Measurements from ENCODE around the gene OR6N2.

Gene OR6N2

DNA sequence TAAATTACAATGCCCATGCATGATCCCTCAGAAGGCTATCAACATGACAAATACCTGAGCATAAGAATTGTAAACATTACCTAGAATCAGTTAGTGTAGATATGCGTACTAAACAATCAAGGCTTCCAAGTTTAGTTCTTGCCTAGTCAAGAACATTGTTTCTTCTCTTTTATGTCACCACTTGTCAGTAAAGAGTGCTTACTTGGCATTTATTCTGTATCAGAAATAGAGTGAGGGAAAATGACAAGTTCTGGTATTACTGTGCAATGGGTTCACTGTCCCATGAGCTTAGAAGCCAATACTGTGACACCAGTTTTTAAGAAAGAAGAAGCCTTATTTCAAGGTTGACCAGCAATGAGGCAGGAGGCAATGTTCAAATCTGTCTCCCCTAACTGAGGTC, 22.7 kb upstream of the OR6N2 start:
- no peak for ATAC-seq (replicated peaks)
- Mint-ChIP-seq H3K36me3 (ENCODE audit: insufficient read depth) (peaks cover under 1% of the 10 kb centered on the region), H3K9me3 (no peaks in the 10 kb centered on the region), H3K27me3 (peaks cover 0 to 10% of the 10 kb centered on the region in 2 donors), H3K4me3 (no peak overlapping the region), H3K4me1 (ENCODE audit: low read depth in 2 of 2) (peaks cover 0 to 4% of the 10 kb centered on the region in 2 donors), H3K27ac (no peak overlapping the region)
- DNase-seq, result no peak

- no peak for DNase-seq
- no peak for ATAC-seq (replicated peaks)
- Mint-ChIP-seq H3K9me3 (no peaks in the 10 kb centered on the region), H3K27ac (no peak overlapping the region), H3K27me3 (peaks cover 0 to 9% of the 10 kb centered on the region in 2 donors), H3K36me3 (ENCODE audit: insufficient read depth) (no peaks in the 10 kb centered on the region), H3K4me3 (no peak overlapping the region), H3K4me1 (ENCODE audit: low read depth in 2 of 2) (peaks cover 0 to 4% of the 10 kb centered on the region in 2 donors)
Observed at GRCh38 chr1:158801396-158801795, 20.4 kb upstream of the OR6N2 start.

GRCh38 chr1:158800526-158800925, 19.5 kb upstream of the OR6N2 start:
- no peak for DNase-seq
- Mint-ChIP-seq H3K27ac (no peak overlapping the region), H3K9me3 (no peaks in the 10 kb centered on the region), H3K4me3 (no peak overlapping the region), H3K27me3 (peaks cover 0 to 9% of the 10 kb centered on the region in 2 donors), H3K4me1 (ENCODE audit: low read depth in 2 of 2) (peaks cover 0 to 6% of the 10 kb centered on the region in 2 donors), H3K36me3 (ENCODE audit: insufficient read depth) (no peaks in the 10 kb centered on the region)
- ATAC-seq (replicated peaks), result no peak

GRCh38 chr1:158799689-158800088, 18.7 kb upstream of the OR6N2 start:
- Mint-ChIP-seq H3K27me3 (peaks cover 0 to 9% of the 10 kb centered on the region in 2 donors), H3K9me3 (no peaks in the 10 kb centered on the region), H3K4me3 (no peak overlapping the region), H3K4me1 (ENCODE audit: low read depth in 2 of 2) (peaks cover 0 to 7% of the 10 kb centered on the region in 2 donors), H3K36me3 (ENCODE audit: insufficient read depth) (no peaks in the 10 kb centered on the region), H3K27ac (no peak overlapping the region)
- no peak for DNase-seq
- ATAC-seq (replicated peaks), result no peak

DNA sequence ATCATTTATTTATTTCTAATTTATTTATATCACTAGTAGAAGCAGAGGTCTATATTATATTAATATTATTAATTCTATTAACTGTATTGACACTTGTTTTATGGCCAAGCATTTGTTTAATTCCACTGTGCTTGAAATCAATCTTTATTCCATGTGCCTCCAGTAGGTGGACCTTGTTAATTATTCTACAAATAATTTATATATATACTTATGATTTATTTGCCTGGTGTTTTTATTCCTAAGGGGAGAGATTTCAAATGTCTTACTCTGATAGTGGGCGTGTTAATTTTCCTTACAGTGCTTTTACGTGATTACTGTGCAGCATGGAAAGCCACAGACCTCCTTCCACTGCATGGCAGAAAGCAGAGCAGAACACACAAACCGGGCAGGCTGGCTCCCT, 17.5 kb upstream of the OR6N2 start:
- peaks cover 0 to 9% of the 10 kb centered on the region in 2 donors for H3K27me3 Mint-ChIP-seq
- no peak for ATAC-seq (replicated peaks)
- DNase-seq, result no peak
- H3K36me3 Mint-ChIP-seq (ENCODE audit: insufficient read depth), result no peaks in the 10 kb centered on the region
- no peak overlapping the region for H3K4me3 Mint-ChIP-seq
- H3K4me1 Mint-ChIP-seq (ENCODE audit: low read depth in 2 of 2), result peaks cover 0 to 7% of the 10 kb centered on the region in 2 donors
- H3K27ac Mint-ChIP-seq, result no peak overlapping the region
- no peaks in the 10 kb centered on the region for H3K9me3 Mint-ChIP-seq

DNA sequence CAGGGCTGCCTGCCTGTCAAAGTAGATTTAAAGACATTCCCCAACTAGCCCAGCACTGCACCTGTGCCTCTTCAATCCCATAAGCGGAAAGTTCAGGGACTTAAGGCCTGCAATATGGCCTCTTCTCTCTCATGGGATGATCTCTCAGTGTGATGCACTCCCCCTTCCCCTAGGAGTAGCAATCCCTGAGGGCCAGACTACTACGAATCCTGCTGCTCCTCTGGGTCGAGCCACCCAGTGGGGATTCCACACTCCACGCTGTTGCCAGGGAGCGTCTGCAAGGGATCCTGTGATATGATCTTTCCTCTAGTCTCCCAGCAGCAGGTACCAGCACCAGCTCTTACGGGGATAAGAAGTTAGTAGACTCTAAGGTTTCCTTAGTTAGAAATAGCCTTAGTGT, 13.2 kb upstream of the OR6N2 start:
- Mint-ChIP-seq H3K36me3 (ENCODE audit: insufficient read depth) (no peaks in the 10 kb centered on the region), H3K27ac (no peak overlapping the region), H3K27me3 (no peaks in the 10 kb centered on the region), H3K4me1 (ENCODE audit: low read depth in 2 of 2) (peaks cover 0 to 5% of the 10 kb centered on the region in 2 donors), H3K4me3 (no peak overlapping the region), H3K9me3 (no peaks in the 10 kb centered on the region)
- ATAC-seq (replicated peaks) (no peak), DNase-seq (no peak)

GRCh38 chr1:158793604-158794003, 12.6 kb upstream of the OR6N2 start:
- Mint-ChIP-seq H3K27me3 (no peaks in the 10 kb centered on the region), H3K9me3 (no peaks in the 10 kb centered on the region), H3K4me3 (no peak overlapping the region), H3K4me1 (ENCODE audit: low read depth in 2 of 2) (peaks cover 0 to 2% of the 10 kb centered on the region in 2 donors), H3K27ac (no peak overlapping the region), H3K36me3 (ENCODE audit: insufficient read depth) (no peaks in the 10 kb centered on the region)
- peak; percentile 78 for ATAC-seq (replicated peaks)
- DNase-seq, result peak; percentile 37 to 53 (median 37)

- no peak for ATAC-seq (replicated peaks)
- no peaks in the 10 kb centered on the region for H3K4me1 Mint-ChIP-seq (ENCODE audit: low read depth in 2 of 2)
- H3K36me3 Mint-ChIP-seq (ENCODE audit: insufficient read depth), result no peaks in the 10 kb centered on the region
Observed at GRCh38 chr1:158771950-158772866, 8.8 kb downstream of the OR6N2 start, which contains the start of gene OR6N1. TSS of gene OR6N1 (minus strand) at chr1:158772195. CDS start at chr1:158766682, 5,513 bp downstream.

GRCh38 chr1:158754420-158754819, 26.6 kb downstream of the OR6N2 start, which contains the start of gene OR6K6:
TSS of gene OR6K6 (plus strand) at chr1:158754720. CDS start at chr1:158754888, 168 bp downstream.
- H3K36me3 Mint-ChIP-seq (ENCODE audit: insufficient read depth), result no peaks in the 10 kb centered on the region

More at GRCh38 chr1:158771950-158772866, 8.8 kb downstream of the OR6N2 start, which contains the start of gene OR6N1:
- DNase-seq, result no peak
- H3K4me3 Mint-ChIP-seq, result no peak within 1 kb of the TSS
- H3K27me3 Mint-ChIP-seq, result peaks cover 6 to 11% of the 10 kb centered on the region in 2 donors
- H3K9me3 Mint-ChIP-seq, result no peaks in the 10 kb centered on the region
- H3K27ac Mint-ChIP-seq, result no peak within 1 kb of the TSS

DNA sequence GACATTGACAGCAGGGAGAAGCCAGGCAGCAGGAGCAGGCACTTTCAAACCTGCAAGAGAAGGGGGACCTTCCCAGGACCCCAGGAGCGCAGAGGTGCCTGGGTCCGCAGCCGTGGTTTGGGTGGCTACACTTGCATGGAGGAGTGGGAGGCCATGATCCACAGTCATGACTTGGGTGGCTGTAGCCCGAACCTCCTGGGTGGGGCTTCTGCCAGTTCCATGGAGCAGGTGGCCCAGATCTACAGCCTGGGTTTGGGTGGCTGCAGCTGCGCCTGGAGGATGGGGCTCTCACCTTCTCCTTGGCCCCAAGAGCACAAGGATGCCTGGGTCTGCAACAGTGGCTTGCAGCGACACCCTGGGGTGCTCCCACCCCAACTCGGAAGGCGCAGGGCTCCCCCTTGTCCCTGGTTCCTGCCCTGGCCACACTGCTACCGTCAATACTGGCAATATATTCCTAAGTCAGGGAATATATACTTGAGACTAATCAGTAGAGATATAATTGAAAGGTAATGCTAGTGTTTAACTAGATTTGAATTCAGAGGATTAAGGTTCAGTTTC, 28.8 kb downstream of the OR6N2 start:
- no peaks in the 10 kb centered on the region for H3K4me1 Mint-ChIP-seq (ENCODE audit: low read depth in 2 of 2)
- no peak overlapping the region for H3K4me3 Mint-ChIP-seq
- no peak for ATAC-seq (replicated peaks)
- no peak for DNase-seq
- H3K27ac Mint-ChIP-seq, result no peak overlapping the region
- peaks cover 0 to 2% of the 10 kb centered on the region in 2 donors for H3K9me3 Mint-ChIP-seq
- peaks cover 29 to 38% of the 10 kb centered on the region in 2 donors for H3K27me3 Mint-ChIP-seq
- no peaks in the 10 kb centered on the region for H3K36me3 Mint-ChIP-seq (ENCODE audit: insufficient read depth)

More at GRCh38 chr1:158754420-158754819, 26.6 kb downstream of the OR6N2 start, which contains the start of gene OR6K6:
- no peaks in the 10 kb centered on the region for H3K4me1 Mint-ChIP-seq (ENCODE audit: low read depth in 2 of 2)
- no peak within 1 kb of the TSS for H3K4me3 Mint-ChIP-seq
- peaks cover 0 to 2% of the 10 kb centered on the region in 2 donors for H3K9me3 Mint-ChIP-seq
- DNase-seq (no peak), ATAC-seq (replicated peaks) (no peak)
- no peak within 1 kb of the TSS for H3K27ac Mint-ChIP-seq
- peaks cover 38 to 43% of the 10 kb centered on the region in 2 donors for H3K27me3 Mint-ChIP-seq

- Mint-ChIP-seq H3K4me1 (ENCODE audit: low read depth in 2 of 2) (no peaks in the 10 kb centered on the region), H3K27ac (no peak overlapping the region), H3K4me3 (no peak overlapping the region), H3K36me3 (ENCODE audit: insufficient read depth) (no peaks in the 10 kb centered on the region), H3K9me3 (no peaks in the 10 kb centered on the region), H3K27me3 (peaks cover 14 to 22% of the 10 kb centered on the region in 2 donors)
- no peak for ATAC-seq (replicated peaks)
- DNase-seq, result no peak
Observed at GRCh38 chr1:158735848-158736247, 45.2 kb downstream of the OR6N2 start.

- no peak for DNase-seq
- H3K36me3 Mint-ChIP-seq (ENCODE audit: insufficient read depth), result no peaks in the 10 kb centered on the region
- no peaks in the 10 kb centered on the region for H3K9me3 Mint-ChIP-seq
- no peak overlapping the region for H3K4me3 Mint-ChIP-seq
- ATAC-seq (replicated peaks), result no peak
- no peaks in the 10 kb centered on the region for H3K27me3 Mint-ChIP-seq
- no peak overlapping the region for H3K27ac Mint-ChIP-seq
- peaks cover 0 to 3% of the 10 kb centered on the region in 2 donors for H3K4me1 Mint-ChIP-seq (ENCODE audit: low read depth in 2 of 2)
Observed at GRCh38 chr1:158732524-158732923, 48.5 kb downstream of the OR6N2 start.

DNA sequence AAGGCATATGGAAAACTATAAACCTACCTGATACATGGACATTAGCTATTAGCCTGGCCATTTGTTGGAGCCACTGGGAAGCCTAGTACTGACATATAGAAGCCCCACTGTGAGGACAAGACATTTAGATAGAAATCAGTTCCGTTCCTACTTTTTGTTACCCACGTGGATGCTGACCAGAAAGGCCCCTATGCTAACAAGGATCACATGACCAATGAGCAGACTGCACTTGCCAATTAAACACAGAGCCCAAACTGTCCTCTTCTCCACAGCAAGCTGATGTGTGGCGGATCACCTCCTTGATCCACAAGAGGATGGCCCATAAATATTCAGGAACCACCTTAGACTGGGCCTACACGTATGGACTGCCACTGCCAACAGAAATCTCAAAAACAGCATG, 49.3 kb downstream of the OR6N2 start:
- Mint-ChIP-seq H3K4me1 (ENCODE audit: low read depth in 2 of 2) (peaks cover 0 to 3% of the 10 kb centered on the region in 2 donors), H3K27me3 (peaks cover 0 to 5% of the 10 kb centered on the region in 2 donors), H3K9me3 (no peaks in the 10 kb centered on the region), H3K36me3 (ENCODE audit: insufficient read depth) (no peaks in the 10 kb centered on the region), H3K4me3 (no peak overlapping the region), H3K27ac (no peak overlapping the region)
- no peak for DNase-seq
- no peak for ATAC-seq (replicated peaks)
